Measurements from ENCODE around the gene AKAP3.

GRCh38 chr12:4607056-4607455, 41.8 kb downstream of the AKAP3 start:
- TF ChIP-seq EZH2 (IDR thresholded peaks at IDR 0.05; ENCODE audit: borderline replicate concordance, low read length) (no peak), CTCF (conservative IDR thresholded peaks at IDR 0.05 in 1 of 2, IDR thresholded peaks at IDR 0.05 in 1 of 2; ENCODE audit: extremely low read depth in 1 of 2, insufficient read depth in 1 of 2, low read depth in 1 of 2, low read length in 2 of 2) (no peak)
